Tibial artery (tissue), 4 donors: Measurements from ENCODE around the gene ASB2.

ENCODE experiments used
- DNase-seq, 2 donors: peaks; one replicate each; pipeline ENCODE4 v3.0.0-alpha.2; 2019
- H3K27ac ChIP-seq, 2 donors: fragments of 200-600 bp; sonication (generic) in 1 of 2; 1 replicate in 1 of 2; 2 replicates in 1 of 2; pipeline ENCODE4 v1.5.1; 2018 to 2019; ENCODE audit warnings: mild to moderate bottlenecking in 1 of 2
- H3K27me3 ChIP-seq, 2 donors: fragments of 200-600 bp; sonication (generic) in 1 of 2; one replicate each; pipeline versions ENCODE4 v1.5.1 to v1.6.0; 2016 to 2019
- H3K36me3 ChIP-seq, 3 donors: fragments of 200-600 bp; sonication (generic) in 2 of 3; one replicate each; pipeline ENCODE4 v1.5.1; 2016 to 2019; ENCODE audit warnings: mild to moderate bottlenecking in 2 of 3
- H3K4me1 ChIP-seq, 4 donors: fragments of 200-600 bp; sonication (generic) in 2 of 4; 1 replicate in 3 of 4; 2 replicates in 1 of 4; pipeline ENCODE4 v1.5.1; 2016 to 2019
- H3K4me3 ChIP-seq, 2 donors: fragments of 200-600 bp; sonication (generic) in 1 of 2; 1 replicate in 1 of 2; 2 replicates in 1 of 2; pipeline ENCODE4 v1.5.1; 2018 to 2019; ENCODE audit warnings: mild to moderate bottlenecking in 2 of 2
- H3K9me3 ChIP-seq, 3 donors: fragments of 200-600 bp; sonication (generic) in 1 of 3; one replicate each; pipeline ENCODE4 v1.5.1; 2016 to 2019
- intact Hi-C: fragments of 100-400 bp; cut with DNase I; formaldehyde crosslinking; loops from one replicate; pipeline ENCODE4 v1.15.0; 2023; ENCODE audit warnings: low total_unique reads
- TF ChIP-seq, protein P1 (sequence below), 2 experiments: fragments of 200-600 bp in 1 of 2; fragments of 450-650 bp in 1 of 2; IDR thresholded peaks; one replicate each; pipeline ENCODE4 v1.5.1; 2017 to 2019; ENCODE audit warnings: antibody characterized with exemption in 2 of 2, mild to moderate bottlenecking in 1 of 2, moderate library complexity in 1 of 2

The ASB2 gene

DNA sequence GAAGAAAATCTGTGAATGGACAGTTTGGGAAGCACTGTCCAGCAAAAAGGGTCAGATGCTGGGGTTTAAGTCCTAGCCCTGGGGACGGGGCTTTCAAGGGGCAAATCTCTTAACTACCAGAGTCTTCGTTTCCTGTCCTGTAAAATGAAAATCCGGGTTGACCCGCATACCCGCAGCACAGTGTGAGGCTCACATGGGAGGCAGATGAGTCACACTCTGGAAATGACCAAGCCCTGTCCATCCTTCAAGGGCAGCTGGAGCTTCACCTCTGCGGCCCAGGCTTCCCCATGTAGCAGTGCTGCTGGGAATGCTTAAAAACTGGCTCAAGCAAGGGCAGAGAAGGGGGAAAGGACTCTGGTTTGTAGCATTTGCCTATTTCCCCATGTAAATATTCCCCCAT lies 30.3 kb downstream of the ASB2 start:
- Histone ChIP-seq H3K9me3 (no peaks in the 10 kb centered on the region), H3K27me3 (no peaks in the 10 kb centered on the region), H3K36me3 (peaks cover 52 to 83% (median 60%) of the 10 kb centered on the region in 3 donors), H3K27ac (no peak overlapping the region), H3K4me3 (no peak overlapping the region), H3K4me1 (peaks cover 0 to 9% (median 2%) of the 10 kb centered on the region in 4 donors)
- TF ChIP-seq, protein P1, sequence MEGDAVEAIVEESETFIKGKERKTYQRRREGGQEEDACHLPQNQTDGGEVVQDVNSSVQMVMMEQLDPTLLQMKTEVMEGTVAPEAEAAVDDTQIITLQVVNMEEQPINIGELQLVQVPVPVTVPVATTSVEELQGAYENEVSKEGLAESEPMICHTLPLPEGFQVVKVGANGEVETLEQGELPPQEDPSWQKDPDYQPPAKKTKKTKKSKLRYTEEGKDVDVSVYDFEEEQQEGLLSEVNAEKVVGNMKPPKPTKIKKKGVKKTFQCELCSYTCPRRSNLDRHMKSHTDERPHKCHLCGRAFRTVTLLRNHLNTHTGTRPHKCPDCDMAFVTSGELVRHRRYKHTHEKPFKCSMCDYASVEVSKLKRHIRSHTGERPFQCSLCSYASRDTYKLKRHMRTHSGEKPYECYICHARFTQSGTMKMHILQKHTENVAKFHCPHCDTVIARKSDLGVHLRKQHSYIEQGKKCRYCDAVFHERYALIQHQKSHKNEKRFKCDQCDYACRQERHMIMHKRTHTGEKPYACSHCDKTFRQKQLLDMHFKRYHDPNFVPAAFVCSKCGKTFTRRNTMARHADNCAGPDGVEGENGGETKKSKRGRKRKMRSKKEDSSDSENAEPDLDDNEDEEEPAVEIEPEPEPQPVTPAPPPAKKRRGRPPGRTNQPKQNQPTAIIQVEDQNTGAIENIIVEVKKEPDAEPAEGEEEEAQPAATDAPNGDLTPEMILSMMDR (IDR thresholded peaks at IDR 0.05), result no peak
- no peak for DNase-seq
- intact Hi-C loops, result loop anchor here (10.0 kb wide), 1 partner anchor 189 kb away; no protein-coding TSS in a partner anchor

DNA sequence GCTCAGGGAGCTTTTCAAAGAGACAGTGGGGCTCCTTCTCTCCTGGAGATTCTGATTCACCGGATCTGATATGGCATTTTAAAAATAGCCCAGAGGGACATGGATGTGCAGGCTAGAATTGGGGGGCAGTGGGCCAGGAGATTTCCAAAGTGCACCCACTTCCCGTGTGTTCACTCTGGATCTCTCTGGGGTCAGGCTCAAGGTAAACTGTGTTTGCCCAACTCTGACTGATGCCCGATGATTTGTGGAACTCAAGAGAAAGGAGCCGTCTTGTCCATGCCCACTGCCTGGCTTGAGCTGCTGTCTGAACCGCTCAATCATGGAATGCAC lies 31.3 kb downstream of the ASB2 start:
- DNase-seq, result no peak
- TF ChIP-seq, protein P1 (IDR thresholded peaks at IDR 0.05), result no peak
- Histone ChIP-seq H3K27me3 (no peaks in the 10 kb centered on the region), H3K4me1 (peaks cover 0 to 17% (median 3%) of the 10 kb centered on the region in 4 donors), H3K36me3 (peaks cover 42 to 73% (median 55%) of the 10 kb centered on the region in 3 donors), H3K4me3 (no peak overlapping the region), H3K27ac (no peak overlapping the region), H3K9me3 (no peaks in the 10 kb centered on the region)
- intact Hi-C loops, result loop anchor here (10.0 kb wide), 1 partner anchor 190 kb away; no protein-coding TSS in a partner anchor

DNA sequence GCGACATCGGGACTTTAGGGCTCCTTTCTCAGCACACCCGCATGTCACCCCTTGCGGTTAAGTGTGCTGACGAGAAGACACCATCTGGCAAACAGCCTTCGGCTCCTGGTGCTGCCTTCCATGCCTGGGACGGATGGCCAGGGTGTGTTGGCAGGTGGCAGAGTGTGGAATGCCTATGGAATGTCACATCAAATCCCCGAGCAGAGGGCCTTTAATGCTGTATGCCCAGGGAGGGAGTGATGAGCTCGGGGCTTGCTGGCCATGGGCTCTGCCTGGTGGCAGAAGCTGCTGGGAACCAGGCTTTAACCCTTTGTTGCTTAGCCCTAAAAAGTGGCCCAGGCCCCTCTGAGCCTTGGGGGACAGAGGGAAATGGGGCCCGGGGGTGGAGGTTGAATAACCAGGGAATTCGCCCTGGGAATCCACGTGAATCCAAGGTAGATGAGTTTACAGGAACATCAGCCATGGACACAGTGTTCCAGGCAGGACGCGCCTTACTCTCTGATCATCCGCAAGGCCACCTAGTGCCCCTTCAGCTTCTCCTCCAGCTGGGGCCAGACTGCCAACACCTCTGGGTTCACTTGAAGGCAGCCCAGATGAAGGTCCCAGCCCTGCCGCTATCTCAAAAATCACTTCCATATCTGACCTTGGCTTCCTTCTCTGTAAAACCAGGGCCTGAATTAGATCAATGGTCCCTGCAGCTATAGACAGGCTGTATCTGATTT lies 31.9 kb downstream of the ASB2 start:
- Histone ChIP-seq H3K36me3 (peaks cover 37 to 68% (median 51%) of the 10 kb centered on the region in 3 donors), H3K4me3 (no peak overlapping the region), H3K27me3 (no peaks in the 10 kb centered on the region), H3K9me3 (no peaks in the 10 kb centered on the region), H3K27ac (no peak overlapping the region), H3K4me1 (peaks cover 0 to 22% (median 6%) of the 10 kb centered on the region in 4 donors)
- intact Hi-C loops, result loop anchor here (10.0 kb wide), 1 partner anchor 190 kb away; no protein-coding TSS in a partner anchor
- no peak for DNase-seq
- TF ChIP-seq, protein P1 (IDR thresholded peaks at IDR 0.05), result no peak

DNA sequence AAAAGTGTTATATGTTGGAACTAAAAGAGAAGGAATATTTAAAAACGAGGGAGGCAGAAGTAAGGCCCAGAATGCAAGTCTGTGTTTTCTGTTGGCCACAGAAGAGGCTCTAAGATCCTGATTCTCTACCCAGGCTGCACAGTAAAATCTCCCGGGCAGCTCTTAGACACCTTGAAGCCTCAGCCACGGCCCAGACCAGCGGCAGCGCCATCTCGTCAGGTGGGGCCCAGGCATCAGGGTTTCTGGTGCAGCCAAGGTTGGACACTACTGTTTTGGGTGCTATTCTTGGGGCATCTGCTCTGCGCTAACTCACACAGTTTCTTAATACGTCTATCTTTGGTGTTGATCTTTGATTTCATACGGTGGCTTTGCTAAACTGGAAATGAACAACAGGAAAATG lies 32.4 kb downstream of the ASB2 start:
- no peaks in the 10 kb centered on the region for H3K9me3 ChIP-seq
- H3K4me3 ChIP-seq, result no peak overlapping the region
- TF ChIP-seq, protein P1 (IDR thresholded peaks at IDR 0.05), result no peak
- peaks cover 0 to 27% (median 9%) of the 10 kb centered on the region in 4 donors for H3K4me1 ChIP-seq
- intact Hi-C loops, result loop anchor here (10.0 kb wide), 1 partner anchor 191 kb away; no protein-coding TSS in a partner anchor
- no peak for DNase-seq
- no peak overlapping the region for H3K27ac ChIP-seq
- no peaks in the 10 kb centered on the region for H3K27me3 ChIP-seq
- peaks cover 35 to 65% (median 45%) of the 10 kb centered on the region in 3 donors for H3K36me3 ChIP-seq

DNA sequence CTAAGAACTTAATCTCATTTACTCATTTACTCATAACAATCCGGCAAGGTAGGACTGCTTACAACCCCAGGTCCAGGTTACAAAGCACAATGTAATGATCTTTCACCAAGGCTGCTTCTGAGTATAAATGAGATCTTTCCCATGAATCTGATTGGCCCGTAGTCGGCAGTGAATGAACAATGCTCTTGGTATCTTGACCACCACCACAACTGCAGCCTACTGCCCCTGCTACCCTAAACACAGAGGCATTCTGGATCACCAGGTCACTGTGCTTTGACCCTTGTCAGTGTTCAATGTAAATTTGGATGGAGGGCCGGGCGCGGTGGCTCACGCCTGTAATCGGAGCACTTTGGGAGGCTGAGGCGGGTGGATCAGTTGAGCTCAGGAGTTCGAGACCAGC lies 33.3 kb downstream of the ASB2 start:
- TF ChIP-seq, protein P1 (IDR thresholded peaks at IDR 0.05), result no peak
- no peaks in the 10 kb centered on the region for H3K9me3 ChIP-seq
- H3K27ac ChIP-seq, result no peak overlapping the region
- H3K4me1 ChIP-seq, result peaks cover 0 to 27% (median 9%) of the 10 kb centered on the region in 4 donors
- intact Hi-C loops, result loop anchor here (10.0 kb wide), 1 partner anchor 192 kb away; no protein-coding TSS in a partner anchor
- no peak for DNase-seq
- no peaks in the 10 kb centered on the region for H3K27me3 ChIP-seq
- H3K4me3 ChIP-seq, result no peak overlapping the region
- H3K36me3 ChIP-seq, result peaks cover 35 to 60% (median 37%) of the 10 kb centered on the region in 3 donors
